Fibroblast of pulmonary artery (primary cell): ENCODE data around the gene SEMA3C.

ENCODE experiments used
- DNase-seq: peaks from one replicate; pipeline ENCODE4 v3.0.0-alpha.2; 2010; ENCODE audit warnings: low read depth
- H3K4me3 ChIP-seq: replicated peaks from 2 replicates; pipeline ENCODE4 v1.5.1; 2011; ENCODE audit warnings: low read depth, mild to moderate bottlenecking, control low read depth, low read length, moderate library complexity
- CTCF ChIP-seq: IDR thresholded peaks from 2 replicates; pipeline ENCODE4 v1.5.1; 2011; ENCODE audit warnings: mild to moderate bottlenecking, control low read depth, low read length, inconsistent platforms; ENCODE audit errors: missing control alignments

Gene SEMA3C

DNA sequence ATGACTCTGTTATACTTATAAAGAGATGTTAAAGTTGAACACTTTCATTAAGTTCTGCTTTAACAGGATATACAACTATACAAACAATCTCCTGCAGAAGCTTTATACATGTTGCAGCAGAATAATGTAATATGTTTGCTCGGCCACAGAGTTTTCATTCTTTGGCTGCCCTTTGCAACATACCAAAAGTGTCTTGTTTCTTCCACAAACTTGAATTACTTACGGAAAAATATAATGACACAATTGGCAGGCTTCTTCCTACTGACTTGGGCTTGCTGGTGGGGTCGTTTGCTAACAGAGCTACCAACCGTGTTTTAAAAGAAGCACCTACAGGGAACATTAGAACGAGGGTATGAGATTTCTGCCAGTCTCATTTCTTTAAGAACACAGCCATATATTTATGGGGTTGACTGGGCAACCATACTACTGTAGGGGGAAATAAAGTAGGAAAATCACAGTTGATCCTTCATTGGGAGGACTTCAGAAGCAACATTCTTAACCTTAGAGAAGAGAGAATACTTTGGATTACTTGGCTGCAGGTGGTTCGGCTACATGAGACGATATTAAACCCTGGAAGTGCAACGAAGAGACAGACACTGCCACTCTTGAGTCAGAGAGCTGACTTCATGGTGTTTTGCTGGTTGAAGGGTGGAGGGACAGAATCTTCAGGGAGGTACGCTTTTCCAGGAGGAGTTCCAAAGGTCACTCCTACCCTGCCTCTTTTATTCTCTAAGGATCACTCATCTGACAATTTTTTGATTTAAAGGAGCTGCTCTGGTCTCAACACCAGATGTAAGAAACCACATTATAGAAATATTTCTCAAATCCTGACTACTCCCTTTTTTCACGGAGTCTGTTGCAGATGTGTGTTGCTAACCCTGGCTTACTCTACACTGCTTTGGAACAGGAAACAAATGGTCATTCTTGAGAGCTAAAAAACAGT, 123.9 kb downstream of the SEMA3C start:
- DNase-seq = peak; percentile 17
- no peak for TF ChIP-seq CTCF
- H3K4me3 ChIP-seq = no peak overlapping the region

DNA sequence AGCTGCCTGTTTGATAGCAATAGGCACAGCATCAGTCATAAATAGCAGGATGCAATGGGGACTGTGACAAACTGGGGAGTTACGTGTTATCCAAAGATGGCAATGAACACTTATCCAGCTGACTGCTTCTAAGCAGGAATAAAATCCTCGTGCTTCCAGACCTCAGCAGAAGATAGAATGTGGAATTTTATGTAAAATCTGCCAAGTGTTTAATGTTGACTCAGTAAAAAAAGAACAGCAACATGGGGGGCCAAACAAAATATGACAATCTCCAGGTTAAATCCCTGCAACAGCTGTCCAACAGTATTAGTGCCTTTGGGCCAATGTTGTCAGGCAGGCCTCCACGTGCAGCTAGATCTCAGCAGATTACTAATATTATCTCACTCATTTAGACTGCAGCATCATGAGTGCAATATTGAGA, 127.3 kb downstream of the SEMA3C start:
- DNase-seq = no peak
- TF ChIP-seq CTCF = no peak
- H3K4me3 ChIP-seq = no peak overlapping the region

GRCh38 chr7:80790877-80791276, 128.0 kb downstream of the SEMA3C start:
- DNase-seq = no peak
- no peak overlapping the region for H3K4me3 ChIP-seq
- TF ChIP-seq CTCF = no peak

DNA sequence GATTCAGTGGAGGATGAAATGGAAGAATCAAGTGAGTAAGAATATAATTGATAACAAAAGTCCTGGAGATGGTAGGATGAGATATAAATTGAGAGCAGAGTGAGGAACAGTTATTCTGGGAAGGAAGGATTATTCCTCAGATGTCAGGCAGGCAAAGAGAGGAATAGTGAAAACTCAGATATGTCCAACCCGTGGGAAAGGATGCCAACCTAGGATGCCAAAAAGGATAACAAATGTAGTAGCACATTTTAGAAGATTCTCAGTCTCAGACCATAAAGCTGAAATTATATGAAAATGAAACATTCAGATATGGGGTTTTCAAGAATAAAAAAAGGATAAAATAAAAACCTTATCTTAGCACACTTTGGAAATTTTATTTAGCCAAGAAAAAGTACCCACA, 131.1 kb downstream of the SEMA3C start:
- DNase-seq = no peak
- no peak overlapping the region for H3K4me3 ChIP-seq
- no peak for TF ChIP-seq CTCF

GRCh38 chr7:80785961-80786536, 132.8 kb downstream of the SEMA3C start:
- DNase-seq = no peak

GRCh38 chr7:80785276-80785675, 133.6 kb downstream of the SEMA3C start:
- DNase-seq = no peak
- no peak for TF ChIP-seq CTCF
- no peak overlapping the region for H3K4me3 ChIP-seq

More at GRCh38 chr7:80785961-80786536, 132.8 kb downstream of the SEMA3C start:
- TF ChIP-seq CTCF = no peak
- no peak overlapping the region for H3K4me3 ChIP-seq
